Endodermal cell (in vitro differentiated cells): ENCODE measurements around the gene CEP128. TPM values are rescaled to one million over a fixed set of nuclear protein-coding genes. Genes with fewer than 3 reads are reported as not detected.
A peak's percentile ranks its signal among the peaks of the same experiment; 100 is the strongest.

ENCODE experiments used
- DNase-seq: peaks from one replicate; pipeline ENCODE4 v3.0.0-alpha.2; 2017
- H3K27ac ChIP-seq: 2 replicates; pipeline ENCODE4 v1.5.1; 2013; ENCODE audit warnings: mild to moderate bottlenecking, low read depth, low read length, moderate library complexity
- H3K27me3 ChIP-seq: 2 replicates; pipeline ENCODE4 v1.6.1; 2013; ENCODE audit warnings: mild to moderate bottlenecking, low read length, moderate library complexity; ENCODE audit not compliant: insufficient read depth, control insufficient read depth, poor library complexity, severe bottlenecking
- H3K36me3 ChIP-seq: 2 replicates; pipeline ENCODE4 v1.7.0; 2013; ENCODE audit warnings: mild to moderate bottlenecking, low read length, moderate library complexity; ENCODE audit not compliant: control insufficient read depth, insufficient read depth
- H3K4me1 ChIP-seq: one replicate; pipeline ENCODE4 v1.7.0; 2013; ENCODE audit warnings: low read length; ENCODE audit not compliant: control insufficient read depth, insufficient read depth
- H3K4me3 ChIP-seq: 2 replicates; pipeline ENCODE4 v1.5.1; 2013; ENCODE audit warnings: mild to moderate bottlenecking, low read length, moderate library complexity
- H3K9ac ChIP-seq: 2 replicates; pipeline ENCODE4 v1.6.1; 2013; ENCODE audit warnings: mild to moderate bottlenecking, low read length, moderate library complexity; ENCODE audit not compliant: poor library complexity, severe bottlenecking; ENCODE audit errors: extremely low read depth
- H3K9me3 ChIP-seq: 2 replicates; pipeline ENCODE4 v1.6.1; 2013; ENCODE audit warnings: mild to moderate bottlenecking, low read length, moderate library complexity; ENCODE audit not compliant: control insufficient read depth
- H3K27ac Mint-ChIP-seq: 2 replicates; pipeline ENCODE4 v1.8.0; 2020; ENCODE audit warnings: mixed read lengths
- H3K27me3 Mint-ChIP-seq: 2 replicates; pipeline ENCODE4 v1.8.0; 2021; ENCODE audit warnings: mild to moderate bottlenecking, mixed read lengths; ENCODE audit not compliant: insufficient read depth
- H3K36me3 Mint-ChIP-seq: 2 replicates; pipeline ENCODE4 v1.8.0; 2020; ENCODE audit warnings: low read depth, mixed read lengths
- H3K4me1 Mint-ChIP-seq: 2 replicates; pipeline ENCODE4 v1.8.0; 2020; ENCODE audit warnings: mixed read lengths
- H3K4me3 Mint-ChIP-seq: 2 replicates; pipeline ENCODE4 v1.8.0; 2020; ENCODE audit warnings: mild to moderate bottlenecking, moderate library complexity, mixed read lengths
- H3K9me3 Mint-ChIP-seq: 2 replicates; pipeline ENCODE4 v1.8.0; 2020; ENCODE audit warnings: mild to moderate bottlenecking, mixed read lengths
- WGBS, 2 experiments: methylation state at CpG; one replicate each; pipeline versions ENCODE4 v1.1.5 to v1.1.7; 2013; ENCODE audit warnings: missing lambda C conversion rate in 2 of 2, mixed read lengths in 1 of 2; ENCODE audit not compliant: insufficient coverage in 1 of 2, insufficient read length in 1 of 2; 5-methylcytosine and 5-hydroxymethylcytosine counted together
- total RNA-seq, 2 donors: library from RNA; stranded (reverse); fragmentation: NEBNext Ultra II Directional in 1 of 2; extraction: Animal tissue kit (Norgen Biotek cat#: 25700) in 1 of 2; gene quantifications; 2 replicates in 1 of 2; 3 replicates in 1 of 2; pipeline ENCODE4 v1.2.1, GENCODE V29; 2021
- TF ChIP-seq, protein P1 (sequence below): fragments of 200-600 bp; sonication (generic); conservative IDR thresholded peaks from 2 replicates; pipeline ENCODE4 v1.5.0; 2021; ENCODE audit warnings: antibody characterized with exemption, mild to moderate bottlenecking

Gene CEP128
- total RNA-seq, 2 donors from 2014 or later: 21.6 to 29.0 TPM

GRCh38 chr14:80987235-80988032 lies 45.9 kb upstream of the CEP128 start:
- no peak overlapping the region for H3K4me3 ChIP-seq
- Mint-ChIP-seq H3K36me3 (no peaks in the 10 kb centered on the region), H3K9me3 (no peaks in the 10 kb centered on the region), H3K27me3 (peaks cover 2% of the 10 kb centered on the region), H3K4me3 (no peak overlapping the region), H3K4me1 (peaks cover 4% of the 10 kb centered on the region), H3K27ac (no peak overlapping the region)
- H3K36me3 ChIP-seq: no peaks in the 10 kb centered on the region
- peak; percentile 89 for DNase-seq
- WGBS, 2 experiments: 42 to 49% methylated on average over 4 to 6 of the region's 6 CpGs
- no peak overlapping the region for H3K9ac ChIP-seq
- TF ChIP-seq, protein P1, sequence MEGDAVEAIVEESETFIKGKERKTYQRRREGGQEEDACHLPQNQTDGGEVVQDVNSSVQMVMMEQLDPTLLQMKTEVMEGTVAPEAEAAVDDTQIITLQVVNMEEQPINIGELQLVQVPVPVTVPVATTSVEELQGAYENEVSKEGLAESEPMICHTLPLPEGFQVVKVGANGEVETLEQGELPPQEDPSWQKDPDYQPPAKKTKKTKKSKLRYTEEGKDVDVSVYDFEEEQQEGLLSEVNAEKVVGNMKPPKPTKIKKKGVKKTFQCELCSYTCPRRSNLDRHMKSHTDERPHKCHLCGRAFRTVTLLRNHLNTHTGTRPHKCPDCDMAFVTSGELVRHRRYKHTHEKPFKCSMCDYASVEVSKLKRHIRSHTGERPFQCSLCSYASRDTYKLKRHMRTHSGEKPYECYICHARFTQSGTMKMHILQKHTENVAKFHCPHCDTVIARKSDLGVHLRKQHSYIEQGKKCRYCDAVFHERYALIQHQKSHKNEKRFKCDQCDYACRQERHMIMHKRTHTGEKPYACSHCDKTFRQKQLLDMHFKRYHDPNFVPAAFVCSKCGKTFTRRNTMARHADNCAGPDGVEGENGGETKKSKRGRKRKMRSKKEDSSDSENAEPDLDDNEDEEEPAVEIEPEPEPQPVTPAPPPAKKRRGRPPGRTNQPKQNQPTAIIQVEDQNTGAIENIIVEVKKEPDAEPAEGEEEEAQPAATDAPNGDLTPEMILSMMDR: peak; percentile 97
- peaks cover 4% of the 10 kb centered on the region for H3K4me1 ChIP-seq
- H3K27ac ChIP-seq: no peak overlapping the region
- H3K9me3 ChIP-seq: no peaks in the 10 kb centered on the region
- no peaks in the 10 kb centered on the region for H3K27me3 ChIP-seq

- no peak overlapping the region for H3K27ac Mint-ChIP-seq
- 93 to 100% methylated on average over 1 to 2 of the region's 2 CpGs for WGBS, 2 experiments
- DNase-seq: no peak
Observed at GRCh38 chr14:80982711-80983110, 41.2 kb upstream of the CEP128 start.

GRCh38 chr14:80981673-80982072 lies 40.1 kb upstream of the CEP128 start:
- Histone ChIP-seq H3K4me3 (no peak overlapping the region), H3K9ac (no peak overlapping the region), H3K36me3 (no peaks in the 10 kb centered on the region), H3K9me3 (no peaks in the 10 kb centered on the region), H3K4me1 (no peaks in the 10 kb centered on the region), H3K27ac (no peak overlapping the region), H3K27me3 (peaks cover 3% of the 10 kb centered on the region)
- no peak overlapping the region for H3K27ac Mint-ChIP-seq
- H3K36me3 Mint-ChIP-seq: no peaks in the 10 kb centered on the region
- no peak for DNase-seq
- TF ChIP-seq, protein P1: no peak
- H3K27me3 Mint-ChIP-seq: peaks cover 9% of the 10 kb centered on the region
- no peaks in the 10 kb centered on the region for H3K9me3 Mint-ChIP-seq
- no peak overlapping the region for H3K4me3 Mint-ChIP-seq
- no peaks in the 10 kb centered on the region for H3K4me1 Mint-ChIP-seq
- WGBS, 2 experiments: 93 to 96% methylated on average over 7 of the region's 7 CpGs

More at GRCh38 chr14:80982711-80983110, 41.2 kb upstream of the CEP128 start:
- Histone ChIP-seq H3K4me3 (no peak overlapping the region), H3K9ac (no peak overlapping the region), H3K27ac (no peak overlapping the region), H3K36me3 (no peaks in the 10 kb centered on the region), H3K4me1 (no peaks in the 10 kb centered on the region), H3K9me3 (no peaks in the 10 kb centered on the region), H3K27me3 (no peaks in the 10 kb centered on the region)
- Mint-ChIP-seq H3K4me3 (no peak overlapping the region), H3K4me1 (no peaks in the 10 kb centered on the region), H3K27me3 (peaks cover 9% of the 10 kb centered on the region), H3K36me3 (no peaks in the 10 kb centered on the region), H3K9me3 (no peaks in the 10 kb centered on the region)
- TF ChIP-seq, protein P1: no peak
